Heart left ventricle (tissue), 16 donors: ENCODE data around the gene CRHBP. TPM values are rescaled to one million over a fixed set of nuclear protein-coding genes. Genes with fewer than 3 reads are reported as not detected.

Experiments
- ATAC-seq, 4 donors: fragments of 200-7000 bp; cut with Tn5 transposase; one replicate each; pipeline ENCODE4 v1.9.1; 2020 to 2022; ENCODE audit warnings: moderate library complexity in 4 of 4, mild to moderate bottlenecking in 3 of 4, moderate number of reproducible peaks in 1 of 4
- DNase-seq, 5 donors: peaks; one replicate each; pipeline ENCODE4 v3.0.0-alpha.2; 2020
- H3K27ac ChIP-seq, 12 donors: fragments of 200-600 bp; sonication (generic) in 4 of 12; one replicate each; pipeline versions ENCODE4 v1.5.0 to v1.8.0; 2016 to 2022; ENCODE audit warnings: mild to moderate bottlenecking in 2 of 12
- H3K27me3 ChIP-seq, 9 donors: fragments of 200-600 bp; sonication (generic) in 2 of 9; one replicate each; pipeline versions ENCODE4 v1.5.1 to v1.8.0; 2016 to 2022; ENCODE audit warnings: mild to moderate bottlenecking in 3 of 9
- H3K36me3 ChIP-seq, 9 donors: fragments of 200-600 bp; sonication (generic) in 2 of 9; one replicate each; pipeline versions ENCODE4 v1.5.0 to v1.8.0; 2018 to 2022; ENCODE audit warnings: mild to moderate bottlenecking in 2 of 9
- H3K4me1 ChIP-seq, 12 donors: fragments of 200-600 bp; sonication (generic) in 4 of 12; one replicate each; pipeline versions ENCODE4 v1.5.0 to v1.8.0; 2016 to 2022; ENCODE audit warnings: mild to moderate bottlenecking in 3 of 12
- H3K4me3 ChIP-seq, 12 donors: fragments of 200-600 bp; sonication (generic) in 4 of 12; one replicate each; pipeline versions ENCODE4 v1.5.0 to v1.8.0; 2017 to 2022; ENCODE audit warnings: mild to moderate bottlenecking in 9 of 12, moderate library complexity in 4 of 12
- H3K9me3 ChIP-seq, 12 donors: fragments of 200-600 bp; sonication (generic) in 4 of 12; one replicate each; pipeline versions ENCODE4 v1.5.0 to v1.8.0; 2016 to 2022; ENCODE audit warnings: mild to moderate bottlenecking in 1 of 12
- POLR2A ChIP-seq, 2 donors: fragments of 450-650 bp; IDR thresholded peaks; one replicate each; pipeline ENCODE4 v1.6.1; 2017; ENCODE audit warnings: antibody characterized with exemption in 2 of 2, mild to moderate bottlenecking in 2 of 2, moderate library complexity in 2 of 2
- whole genome bisulfite sequencing, 4 donors: extraction: QIAGEN DNeasy Blood & Tissue Kit in 2 of 4; methylation state at CpG; one replicate each; pipeline versions ENCODE4 v1.1.5 to v1.1.7; 2013 to 2018; 5-methylcytosine and 5-hydroxymethylcytosine counted together
- intact Hi-C, 10 donors: fragments of 100-400 bp; cut with DNase I; formaldehyde crosslinking; loops; one replicate each; pipeline versions ENCODE4 v1.11.1 to v1.14.2; 2022
- polyA plus RNA-seq, 2 donors: library from polyadenylated mRNA; stranded (reverse); fragments of 200-250 nt; gene quantifications; one replicate each; pipeline ENCODE4 v1.2.3, GENCODE V29; 2013
- total RNA-seq, 9 donors: library from RNA; depleted of rRNA in 2 of 9; stranded (reverse); fragments of >200 nt in 2 of 9; fragmentation: NEBNext Ultra II Directional in 3 of 9; extraction: Animal tissue kit (Norgen Biotek cat#: 25700) in 3 of 9; gene quantifications; one replicate each; pipeline versions ENCODE4 v1.1.0 to v1.2.4, GENCODE V29; 2016 to 2023
- TF ChIP-seq, protein P1 (sequence below), 12 donors: fragments of 200-600 bp; sonication (generic) in 4 of 12; IDR thresholded peaks; one replicate each; pipeline versions ENCODE4 v1.5.0 to v1.8.0; 2018 to 2022; ENCODE audit warnings: antibody characterized with exemption in 12 of 12, mild to moderate bottlenecking in 5 of 12
- donor health status: ischemic (EF 13 %, LVEDD 7.1; RV severe dilation, severe dysfunction).
- donor health status: healthy with polysubstance abuse.
- donor health status: DM: no; HTN: yes; CAD: no.
- donor health status: DM: no; HTN: no; CAD: no.
- donor health status: ischemic (EF 25% LVEDD 6.9; RV normal size, moderate dysfunction).
- donor health status: ischemic (EF 25% LVEDD 5.7; RV mildly dilated, moderate dysfunction).
- donor health status: healthy.
- donor health status: DM: yes; HTN: yes; CAD: no.
- donor health status: ischemic (EF 35%, LVEDD 5.7; RV mildly dilated, moderate dysfunction).
- donor health status: nonischemic (EF 11% LVEDD 7.7; RV severe dilation, severe dysfunction).
- donor health status: DM: yes; HTN: yes; CAD: no.
- donor health status: PGD.
- donor health status: ischemic (EF 29% LVEDD 5.4; RV normal size, mild dysfunction).
- donor health status: nonischemic (EF 23%, LVEDD 6.1; RV moderate dilation, normal function).

The CRHBP gene
- total and polyA plus RNA-seq, 11 donors, result 0.38 to 2.8 (median 1.4) TPM

DNA sequence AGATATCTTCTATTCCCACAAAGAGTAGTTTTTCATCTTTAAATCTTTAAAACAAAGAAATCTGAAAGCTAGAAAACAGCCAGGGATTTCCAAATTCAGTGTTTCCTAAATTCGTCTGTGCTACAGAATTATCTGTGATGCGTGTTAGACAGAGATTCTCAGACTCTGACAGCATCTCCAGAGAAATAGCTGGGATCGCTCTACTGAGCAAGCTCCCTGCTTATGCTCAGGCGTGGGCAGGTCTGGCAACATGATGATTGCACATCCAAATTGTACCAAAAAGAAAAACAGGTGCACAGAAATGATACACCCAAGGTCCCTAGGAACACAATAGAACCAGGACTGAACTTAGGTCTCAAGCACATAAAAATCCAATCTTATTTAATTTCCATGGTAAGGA lies 22.8 kb upstream of the CRHBP start:
- intact Hi-C loops, result no loop called here
- Histone ChIP-seq H3K36me3 (no peaks in the 10 kb centered on the region), H3K4me3 (no peak overlapping the region), H3K27ac (no peak overlapping the region), H3K27me3 (no peaks in the 10 kb centered on the region), H3K9me3 (no peaks in the 10 kb centered on the region), H3K4me1 (peaks cover 0 to 6% (median 0%) of the 10 kb centered on the region in 12 donors)
- ATAC-seq (no peak), DNase-seq (no peak)
- whole genome bisulfite sequencing, 4 donors, result 70 to 80% (median 73%) methylated on average over 4 of the region's 4 CpGs
- TF ChIP-seq, protein P1, sequence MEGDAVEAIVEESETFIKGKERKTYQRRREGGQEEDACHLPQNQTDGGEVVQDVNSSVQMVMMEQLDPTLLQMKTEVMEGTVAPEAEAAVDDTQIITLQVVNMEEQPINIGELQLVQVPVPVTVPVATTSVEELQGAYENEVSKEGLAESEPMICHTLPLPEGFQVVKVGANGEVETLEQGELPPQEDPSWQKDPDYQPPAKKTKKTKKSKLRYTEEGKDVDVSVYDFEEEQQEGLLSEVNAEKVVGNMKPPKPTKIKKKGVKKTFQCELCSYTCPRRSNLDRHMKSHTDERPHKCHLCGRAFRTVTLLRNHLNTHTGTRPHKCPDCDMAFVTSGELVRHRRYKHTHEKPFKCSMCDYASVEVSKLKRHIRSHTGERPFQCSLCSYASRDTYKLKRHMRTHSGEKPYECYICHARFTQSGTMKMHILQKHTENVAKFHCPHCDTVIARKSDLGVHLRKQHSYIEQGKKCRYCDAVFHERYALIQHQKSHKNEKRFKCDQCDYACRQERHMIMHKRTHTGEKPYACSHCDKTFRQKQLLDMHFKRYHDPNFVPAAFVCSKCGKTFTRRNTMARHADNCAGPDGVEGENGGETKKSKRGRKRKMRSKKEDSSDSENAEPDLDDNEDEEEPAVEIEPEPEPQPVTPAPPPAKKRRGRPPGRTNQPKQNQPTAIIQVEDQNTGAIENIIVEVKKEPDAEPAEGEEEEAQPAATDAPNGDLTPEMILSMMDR (IDR thresholded peaks at IDR 0.05), result no peak
- TF ChIP-seq POLR2A (IDR thresholded peaks at IDR 0.05), result no peak

DNA sequence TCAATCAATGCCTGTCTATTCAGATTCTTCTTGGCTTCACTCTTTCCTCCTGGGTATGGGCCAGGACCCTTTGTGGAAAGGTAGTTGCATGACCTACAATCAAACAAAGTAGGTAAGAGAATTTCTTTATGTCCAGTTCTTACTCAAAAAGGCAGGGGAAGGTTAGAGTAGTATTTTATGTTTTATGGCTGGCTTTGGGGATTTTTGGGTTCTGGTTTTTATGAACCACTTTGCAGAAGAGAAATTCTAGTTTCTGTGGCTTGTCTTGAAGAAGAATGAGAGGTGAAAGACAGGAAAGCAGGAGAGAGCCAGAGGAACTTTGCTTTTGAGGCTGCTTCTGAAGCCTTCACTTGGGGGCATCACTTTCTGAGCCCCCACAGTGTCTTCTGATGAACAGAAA lies 14.7 kb upstream of the CRHBP start:
- DNase-seq, result no peak
- Histone ChIP-seq H3K9me3 (no peaks in the 10 kb centered on the region), H3K36me3 (no peaks in the 10 kb centered on the region), H3K4me3 (no peak overlapping the region), H3K4me1 (no peaks in the 10 kb centered on the region), H3K27me3 (no peaks in the 10 kb centered on the region), H3K27ac (no peak overlapping the region)
- intact Hi-C loops, result no loop called here
- TF ChIP-seq, protein P1 (IDR thresholded peaks at IDR 0.05), result no peak
- TF ChIP-seq POLR2A (IDR thresholded peaks at IDR 0.05), result no peak
- no peak for ATAC-seq

DNA sequence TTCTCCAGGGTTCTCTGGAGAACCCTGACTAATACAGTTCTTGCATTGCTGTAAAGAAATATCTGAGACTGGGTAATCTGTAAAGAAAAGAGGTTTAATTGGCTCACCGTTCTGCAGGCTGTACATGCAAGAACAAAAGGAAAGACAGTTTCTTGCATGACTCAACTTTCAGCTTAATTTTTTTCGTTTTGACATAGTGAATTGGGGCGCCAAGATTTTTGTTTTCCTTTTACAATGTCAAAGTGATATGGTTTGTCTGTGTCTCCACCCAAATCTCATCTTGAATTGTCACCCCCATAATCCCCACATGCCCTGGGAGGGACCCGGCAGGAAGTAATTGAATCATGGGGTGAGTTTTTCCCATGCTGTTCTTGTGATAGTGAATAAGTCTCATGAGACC lies 11.8 kb upstream of the CRHBP start:
- Histone ChIP-seq H3K4me3 (no peak overlapping the region), H3K36me3 (no peaks in the 10 kb centered on the region), H3K4me1 (peaks cover 0 to 1% (median 0%) of the 10 kb centered on the region in 12 donors), H3K9me3 (no peaks in the 10 kb centered on the region), H3K27me3 (peaks cover 0 to 6% (median 0%) of the 10 kb centered on the region in 9 donors), H3K27ac (no peak overlapping the region)
- no peak for DNase-seq
- 74 to 82% (median 81%) methylated on average over 4 of the region's 4 CpGs for WGBS, 4 donors
- TF ChIP-seq POLR2A (IDR thresholded peaks at IDR 0.05), result no peak
- TF ChIP-seq, protein P1 (IDR thresholded peaks at IDR 0.05), result no peak
- intact Hi-C loops, result no loop called here
- ATAC-seq, result no peak

DNA sequence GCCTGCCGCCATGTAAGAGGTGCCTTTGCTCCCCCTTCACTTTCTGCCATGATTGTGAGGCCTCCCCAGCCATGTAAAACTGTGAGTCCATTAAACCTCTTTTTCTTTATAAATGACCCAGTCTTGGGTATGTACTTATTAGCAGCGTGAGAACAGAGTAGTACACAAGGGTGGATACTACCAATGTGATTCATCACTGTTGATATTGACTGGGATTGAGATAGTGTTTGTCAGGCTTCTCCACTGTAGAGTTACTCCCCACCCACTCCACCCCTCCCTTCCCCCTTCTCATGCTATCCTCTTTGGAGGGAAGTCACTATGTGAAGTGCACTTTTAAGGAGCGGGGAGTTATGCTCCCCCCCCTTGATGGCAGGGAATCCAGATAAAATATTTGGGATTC lies 11.4 kb upstream of the CRHBP start:
- no peaks in the 10 kb centered on the region for H3K36me3 ChIP-seq
- ATAC-seq (peak in 1 of 4 donors; percentile 42), DNase-seq (no peak)
- peaks cover 0 to 6% (median 0%) of the 10 kb centered on the region in 12 donors for H3K4me1 ChIP-seq
- WGBS, 4 donors, result 87 to 93% (median 89%) methylated on average over 3 of the region's 3 CpGs
- peaks cover 0 to 7% (median 0%) of the 10 kb centered on the region in 9 donors for H3K27me3 ChIP-seq
- no peak overlapping the region for H3K4me3 ChIP-seq
- intact Hi-C loops, result no loop called here
- H3K9me3 ChIP-seq, result no peaks in the 10 kb centered on the region
- H3K27ac ChIP-seq, result no peak overlapping the region
- TF ChIP-seq, protein P1 (IDR thresholded peaks at IDR 0.05), result no peak
- TF ChIP-seq POLR2A (IDR thresholded peaks at IDR 0.05), result no peak
